G401 (cell line): Measurements from ENCODE around the gene DNMT3B. TPM values are rescaled to one million over a fixed set of nuclear protein-coding genes. Genes with fewer than 3 reads are reported as not detected.
A peak's percentile ranks its signal among the peaks of the same experiment; 100 is the strongest.
"Not testable (repeated sequence)": the region's sequence is repeated elsewhere in the genome, so short reads cannot be mapped to it uniquely, and the experiment has no call there.

Experiments used
- DNase-seq: peaks from one replicate; pipeline ENCODE4 v3.0.0-alpha.2; 2015; ENCODE audit warnings: low spot score
- in situ Hi-C: cut with HindIII; loops from 2 replicates; pipeline ENCODE4 v1.10.0; 2016; ENCODE audit warnings: low sequenced_read_pairs, mixed read lengths
- total RNA-seq: library from RNA; depleted of rRNA; stranded (reverse); fragments of >200 nt; shearing (Covaris generic); gene quantifications from 2 replicates; pipeline ENCODE4 v1.2.3, GENCODE V29; 2014

DNMT3B gene
- total RNA-seq, 1 experiment from 2014 or later: 29.1 TPM

DNA sequence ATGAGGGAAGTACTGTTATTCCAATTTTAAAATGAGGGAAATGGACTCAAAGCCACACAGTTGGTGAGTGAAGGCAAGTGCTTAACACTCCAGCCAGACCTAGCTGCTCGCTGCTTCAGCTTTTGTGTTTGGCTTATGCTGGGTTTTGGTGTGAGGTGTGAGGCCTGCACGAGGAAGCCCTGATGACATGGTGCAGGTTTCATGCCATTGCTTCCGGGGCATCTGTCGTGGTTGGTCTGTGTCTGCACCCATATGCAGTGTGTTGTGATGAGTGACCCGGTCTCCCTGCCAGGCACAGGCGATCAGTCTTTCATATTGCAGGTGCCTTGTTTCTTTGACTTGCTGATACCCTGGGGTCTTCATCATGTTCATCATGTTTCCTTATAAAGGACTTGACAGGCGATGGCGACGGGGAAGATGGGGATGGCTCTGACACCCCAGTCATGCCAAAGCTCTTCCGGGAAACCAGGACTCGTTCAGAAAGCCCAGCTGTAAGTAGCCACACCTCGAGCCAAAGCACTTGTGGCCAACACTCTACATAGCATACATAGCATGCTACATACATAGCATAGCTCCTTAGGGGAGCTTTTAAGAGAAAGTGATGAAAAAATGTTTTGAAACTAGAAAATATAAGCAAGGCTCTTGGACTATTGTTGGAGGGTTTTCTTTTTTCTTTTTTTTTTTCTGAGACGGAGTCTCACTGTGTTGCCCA, 22.3 kb downstream of the DNMT3B start:
- in situ Hi-C loops: loop anchor here (25.0 kb wide), 1 partner anchor 97 kb away; no protein-coding TSS in a partner anchor
- no peak for DNase-seq

DNA sequence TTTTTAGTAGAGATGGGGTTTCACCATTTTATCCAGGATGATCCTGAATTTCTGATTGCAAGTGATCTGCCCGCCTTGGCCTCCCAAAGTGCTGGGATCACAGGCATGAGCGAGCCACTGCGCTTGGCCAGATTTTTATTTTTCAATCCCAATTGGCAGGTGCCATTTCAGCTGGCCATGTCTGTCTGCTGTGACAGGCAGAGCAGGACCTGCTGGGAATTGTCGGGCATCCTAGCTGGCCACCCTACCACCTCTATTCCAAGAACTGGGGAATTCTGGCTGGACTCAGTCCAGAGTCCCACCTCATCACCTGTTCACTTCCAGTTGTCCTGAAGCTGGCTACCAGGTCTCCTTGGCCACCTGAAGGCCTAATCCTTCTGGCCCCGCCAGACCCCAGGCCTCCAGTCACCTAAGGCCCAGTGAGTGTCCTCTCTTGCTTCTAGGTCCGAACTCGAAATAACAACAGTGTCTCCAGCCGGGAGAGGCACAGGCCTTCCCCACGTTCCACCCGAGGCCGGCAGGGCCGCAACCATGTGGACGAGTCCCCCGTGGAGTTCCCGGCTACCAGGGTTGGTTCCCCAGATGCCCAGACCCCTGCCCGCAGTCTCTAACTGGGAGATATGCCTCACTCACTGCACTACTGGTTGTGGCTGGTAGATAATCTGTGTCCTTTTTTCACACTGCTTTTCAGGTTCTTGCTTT, 24.0 kb downstream of the DNMT3B start:
- in situ Hi-C loops: loop anchor here (25.0 kb wide), 1 partner anchor 99 kb away; no protein-coding TSS in a partner anchor
- DNase-seq: no peak

DNA sequence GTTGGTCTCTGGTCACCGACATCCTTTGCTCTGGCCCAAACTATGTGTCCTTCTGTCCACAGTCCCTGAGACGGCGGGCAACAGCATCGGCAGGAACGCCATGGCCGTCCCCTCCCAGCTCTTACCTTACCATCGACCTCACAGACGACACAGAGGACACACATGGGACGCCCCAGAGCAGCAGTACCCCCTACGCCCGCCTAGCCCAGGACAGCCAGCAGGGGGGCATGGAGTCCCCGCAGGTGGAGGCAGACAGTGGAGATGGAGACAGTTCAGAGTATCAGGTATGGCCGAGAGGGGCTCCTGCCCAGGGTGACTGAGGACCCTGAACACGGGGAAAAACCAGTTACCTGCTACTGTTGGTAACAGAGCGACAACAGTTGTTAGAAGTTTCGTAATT, 25.0 kb downstream of the DNMT3B start:
- no peak for DNase-seq
- in situ Hi-C loops: loop anchor here (25.0 kb wide), 1 partner anchor 100 kb away; no protein-coding TSS in a partner anchor

DNA sequence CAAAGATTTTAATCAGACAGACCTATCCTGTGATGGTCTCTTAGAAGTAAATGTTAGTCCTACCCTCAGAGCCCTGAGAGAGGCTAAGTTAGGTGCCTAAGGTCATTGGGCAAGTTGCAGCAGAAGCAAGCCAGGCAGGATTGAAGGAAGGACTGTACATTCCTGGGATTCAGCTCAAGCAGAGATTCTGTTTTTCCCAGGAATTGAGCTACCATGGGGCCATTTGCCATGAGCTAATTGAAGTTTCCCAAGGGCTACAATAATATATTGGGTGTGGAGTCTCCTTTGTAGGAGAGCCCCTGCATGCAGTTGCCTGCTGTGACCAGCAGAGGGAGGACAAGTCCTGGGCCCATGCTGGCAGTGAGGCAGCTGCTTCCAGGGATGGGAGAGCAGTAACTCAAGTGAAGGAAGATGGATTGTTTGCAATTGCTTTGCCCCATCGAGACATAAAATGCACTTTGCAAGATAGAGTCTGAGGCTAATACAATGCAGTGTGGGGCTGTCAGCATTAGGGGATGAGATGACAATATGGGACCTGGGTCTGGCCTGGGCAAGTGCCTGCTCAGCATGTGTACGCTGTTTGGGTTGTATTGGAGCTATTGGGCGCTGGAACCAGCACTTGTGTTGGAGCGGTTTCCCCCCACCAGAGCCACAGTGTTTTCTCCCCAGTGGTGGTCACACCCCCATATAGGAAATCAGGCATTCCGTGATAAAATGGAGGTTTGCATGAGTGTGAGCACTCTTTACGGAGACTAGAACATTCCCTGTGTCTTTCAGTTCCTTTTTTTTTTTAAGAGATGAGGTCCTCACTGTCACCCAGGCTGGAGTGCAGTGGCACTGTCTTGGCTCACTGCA, 27.9 kb downstream of the DNMT3B start:
- in situ Hi-C loops: loop anchor here (25.0 kb wide), 1 partner anchor 103 kb away; no protein-coding TSS in a partner anchor
- DNase-seq: peak; percentile 80

DNA sequence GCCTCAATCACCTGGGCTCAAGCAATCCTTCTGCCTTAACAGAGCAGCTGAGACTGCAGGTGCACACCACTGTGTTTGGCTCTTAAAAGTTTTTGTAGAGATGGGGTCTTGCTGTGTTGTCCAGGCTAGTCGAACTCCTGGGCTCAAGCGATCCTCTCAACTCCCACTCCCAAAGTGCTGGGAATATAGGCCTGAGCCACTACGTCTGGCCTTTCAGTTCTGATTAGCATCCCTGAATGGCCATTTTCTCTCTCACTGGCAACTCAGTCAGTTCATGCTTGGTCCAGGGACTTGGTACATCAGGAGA, 28.5 kb downstream of the DNMT3B start:
- in situ Hi-C loops: loop anchor here (25.0 kb wide), 1 partner anchor 103 kb away; no protein-coding TSS in a partner anchor
- DNase-seq: no peak

DNA sequence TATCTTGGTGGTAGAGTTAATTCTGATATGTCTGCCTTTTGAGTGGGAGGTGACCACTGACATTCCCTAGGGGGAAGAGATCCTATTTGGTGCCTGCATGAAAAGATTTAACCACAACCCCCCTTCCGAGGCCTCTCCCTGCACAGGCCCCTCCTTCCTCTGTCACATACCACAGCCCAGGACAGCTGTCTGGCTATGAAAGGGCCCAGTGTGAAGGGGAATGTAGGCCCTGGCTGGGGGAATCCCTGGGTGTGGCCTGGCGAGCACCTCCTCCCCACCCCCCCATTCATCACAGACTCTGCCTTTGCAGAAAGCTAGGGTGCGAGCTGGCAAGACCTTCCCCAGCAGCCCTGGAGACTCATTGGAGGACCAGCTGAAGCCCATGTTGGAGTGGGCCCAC, 30.1 kb downstream of the DNMT3B start:
- in situ Hi-C loops: loop anchor here (25.0 kb wide), 1 partner anchor 105 kb away; no protein-coding TSS in a partner anchor
- DNase-seq: no peak

DNA sequence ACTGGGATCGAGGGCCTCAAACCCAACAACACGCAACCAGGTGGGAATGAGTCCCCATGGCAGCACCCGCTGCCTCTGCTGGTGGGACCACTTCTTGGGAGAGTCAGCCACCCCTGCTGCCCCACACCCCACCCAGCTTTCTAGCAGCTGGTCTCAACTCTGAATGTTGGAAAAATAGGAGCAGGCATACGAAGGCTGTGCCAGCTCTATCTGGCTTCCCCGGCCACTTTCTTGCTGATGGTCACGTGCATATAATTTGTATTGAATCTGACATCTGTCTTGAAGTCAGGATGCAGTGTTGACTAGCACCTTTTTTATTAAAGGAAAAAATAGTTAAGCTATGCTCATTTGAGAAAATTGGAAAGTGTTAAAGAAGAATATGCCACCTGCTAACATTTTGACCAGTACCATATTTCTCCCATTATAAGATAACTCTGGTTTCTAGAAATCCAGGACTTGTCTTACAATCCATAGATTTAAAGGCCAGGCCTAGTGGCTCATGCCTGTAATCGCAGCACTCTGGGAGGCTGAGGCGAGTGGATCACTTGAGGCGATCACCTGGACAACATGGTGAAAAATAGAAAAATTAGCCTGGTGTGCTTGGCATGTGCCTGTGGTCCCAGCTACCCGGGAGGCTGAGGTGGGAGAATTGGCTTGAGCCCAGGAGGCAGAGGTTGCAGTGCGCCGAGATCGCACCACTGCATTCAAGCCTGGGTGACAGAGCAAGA, 30.7 kb downstream of the DNMT3B start:
- no peak for DNase-seq
- in situ Hi-C loops: loop anchor here (25.0 kb wide), 1 partner anchor 106 kb away; no protein-coding TSS in a partner anchor

DNA sequence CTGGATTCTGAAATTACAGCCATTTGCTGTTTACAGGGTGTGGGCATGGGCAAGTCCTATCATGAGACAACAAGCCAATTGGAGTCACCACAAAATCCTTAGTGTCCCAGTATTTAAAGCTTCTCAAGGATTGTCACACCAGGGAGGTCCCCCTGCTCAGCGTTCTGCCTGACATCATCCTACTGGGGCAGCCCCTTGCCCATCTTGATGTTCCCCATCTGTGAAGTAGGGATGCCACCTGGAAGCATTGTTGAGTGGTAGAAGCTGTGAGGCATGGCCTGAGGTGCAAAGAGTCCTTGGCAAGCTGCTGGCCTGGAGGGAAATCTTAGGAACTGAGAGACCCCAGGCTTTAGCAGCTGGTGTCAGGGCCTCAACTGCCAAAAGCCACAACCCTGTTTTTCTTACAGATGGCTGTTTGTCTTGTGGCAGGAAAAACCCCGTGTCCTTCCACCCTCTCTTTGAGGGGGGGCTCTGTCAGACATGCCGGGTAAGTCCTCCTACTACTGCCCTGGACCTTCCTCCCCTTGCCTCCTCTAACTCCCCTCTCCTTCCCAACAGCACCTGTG, 34.3 kb downstream of the DNMT3B start:
- in situ Hi-C loops: loop anchor here (25.0 kb wide), 1 partner anchor 109 kb away; no protein-coding TSS in a partner anchor
- no peak for DNase-seq

DNA sequence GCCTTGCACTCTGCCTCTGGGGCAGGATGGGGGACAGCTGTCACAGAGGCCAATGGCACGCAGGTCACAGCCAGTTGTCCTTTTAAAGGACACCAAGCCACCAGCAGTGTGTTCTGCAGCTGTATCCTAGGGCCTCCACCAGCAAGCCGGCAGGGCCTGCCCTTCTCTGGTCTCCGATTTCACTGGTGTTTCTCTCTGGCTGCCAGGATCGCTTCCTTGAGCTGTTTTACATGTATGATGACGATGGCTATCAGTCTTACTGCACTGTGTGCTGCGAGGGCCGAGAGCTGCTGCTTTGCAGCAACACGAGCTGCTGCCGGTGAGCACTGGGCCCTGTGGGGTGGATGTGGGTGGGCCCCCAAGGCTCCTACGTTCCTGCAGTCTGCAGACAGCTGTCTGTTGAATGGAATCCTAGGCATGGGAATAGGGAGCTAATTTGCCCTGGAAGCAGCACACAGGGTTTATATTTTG, 34.8 kb downstream of the DNMT3B start:
- in situ Hi-C loops: loop anchor here (25.0 kb wide), 1 partner anchor 110 kb away; no protein-coding TSS in a partner anchor
- DNase-seq: no peak

DNA sequence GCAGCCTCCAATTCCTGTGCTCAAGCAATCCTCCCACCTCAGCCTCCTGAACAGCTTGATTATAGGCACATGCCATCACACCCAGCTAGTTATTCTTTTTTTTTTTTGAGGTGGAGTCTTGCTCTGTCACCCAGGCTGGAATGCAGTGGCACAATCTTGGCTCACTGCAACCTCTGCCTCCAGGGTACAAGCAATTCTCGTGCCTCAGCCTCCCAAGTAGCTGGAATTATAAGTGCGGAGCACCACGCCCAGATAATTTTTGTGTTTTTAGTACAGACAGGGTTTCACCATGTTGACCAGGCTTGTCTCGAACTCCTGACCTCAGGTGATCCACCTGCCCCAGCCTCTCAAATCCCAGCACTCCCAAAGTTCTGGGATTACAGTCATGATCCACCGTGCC, 35.4 kb downstream of the DNMT3B start:
- DNase-seq: not testable (repeated sequence)
- in situ Hi-C loops: loop anchor here (25.0 kb wide), 1 partner anchor 110 kb away; no protein-coding TSS in a partner anchor

DNA sequence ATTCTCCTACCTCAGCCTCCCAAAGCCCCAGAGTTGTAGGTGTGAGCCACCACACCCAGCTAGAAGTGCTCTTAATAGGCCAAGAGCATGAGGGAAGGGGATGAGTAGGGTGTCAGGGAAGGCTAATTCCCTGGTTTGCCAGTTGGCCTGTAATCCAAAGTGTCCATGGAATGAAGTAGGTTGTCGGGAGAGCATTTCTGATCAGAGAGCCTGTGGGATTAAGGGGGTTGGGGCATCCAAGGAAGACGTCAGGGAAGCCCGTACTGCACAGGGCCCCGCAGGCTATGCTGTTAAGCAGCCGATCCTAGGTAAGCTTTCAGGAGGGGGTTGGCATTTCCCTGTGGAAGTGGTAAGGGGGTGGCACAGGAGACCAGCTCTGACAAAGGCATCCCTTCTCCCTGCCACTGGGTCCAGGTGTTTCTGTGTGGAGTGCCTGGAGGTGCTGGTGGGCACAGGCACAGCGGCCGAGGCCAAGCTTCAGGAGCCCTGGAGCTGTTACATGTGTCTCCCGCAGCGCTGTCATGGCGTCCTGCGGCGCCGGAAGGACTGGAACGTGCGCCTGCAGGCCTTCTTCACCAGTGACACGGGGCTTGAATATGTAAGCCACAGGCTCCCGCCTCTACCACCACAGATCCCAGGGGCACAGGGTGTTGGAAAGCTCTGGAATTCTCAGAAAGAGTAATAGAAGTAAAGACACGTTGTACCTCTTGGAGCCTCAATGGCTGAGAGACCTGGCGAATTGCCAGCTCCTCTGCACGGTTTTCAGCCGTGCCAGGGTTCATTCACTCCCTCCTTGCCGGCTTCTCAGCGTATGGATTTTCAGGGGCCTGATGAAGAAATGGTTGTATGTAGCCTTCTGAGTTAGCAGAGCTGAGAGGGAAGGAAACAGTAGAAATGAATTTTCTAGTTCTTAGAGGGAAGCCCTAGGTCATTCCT, 36.1 kb downstream of the DNMT3B start:
- no peak for DNase-seq
- in situ Hi-C loops: loop anchor here (25.0 kb wide), 1 partner anchor 111 kb away; no protein-coding TSS in a partner anchor

DNA sequence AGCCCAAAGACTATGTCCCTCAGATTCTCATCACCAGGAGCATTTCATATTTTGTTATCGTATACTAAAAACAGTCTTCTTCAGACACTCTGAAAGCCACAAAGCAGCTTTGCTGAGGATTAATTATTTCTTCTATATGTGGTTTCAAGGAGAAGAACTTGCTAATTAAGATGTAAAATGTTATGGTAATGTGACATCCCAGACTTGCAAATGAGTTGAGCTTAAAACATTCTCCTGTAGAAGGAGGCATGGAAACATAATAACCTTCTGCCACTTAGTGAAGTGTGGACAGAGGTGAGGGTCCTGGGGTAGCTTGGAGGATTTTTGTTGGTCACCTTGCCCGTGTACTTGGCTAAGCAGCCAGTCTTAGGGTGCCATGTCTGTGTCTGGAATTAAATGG, 40.9 kb downstream of the DNMT3B start:
- DNase-seq: no peak
- in situ Hi-C loops: no loop called here

DNA sequence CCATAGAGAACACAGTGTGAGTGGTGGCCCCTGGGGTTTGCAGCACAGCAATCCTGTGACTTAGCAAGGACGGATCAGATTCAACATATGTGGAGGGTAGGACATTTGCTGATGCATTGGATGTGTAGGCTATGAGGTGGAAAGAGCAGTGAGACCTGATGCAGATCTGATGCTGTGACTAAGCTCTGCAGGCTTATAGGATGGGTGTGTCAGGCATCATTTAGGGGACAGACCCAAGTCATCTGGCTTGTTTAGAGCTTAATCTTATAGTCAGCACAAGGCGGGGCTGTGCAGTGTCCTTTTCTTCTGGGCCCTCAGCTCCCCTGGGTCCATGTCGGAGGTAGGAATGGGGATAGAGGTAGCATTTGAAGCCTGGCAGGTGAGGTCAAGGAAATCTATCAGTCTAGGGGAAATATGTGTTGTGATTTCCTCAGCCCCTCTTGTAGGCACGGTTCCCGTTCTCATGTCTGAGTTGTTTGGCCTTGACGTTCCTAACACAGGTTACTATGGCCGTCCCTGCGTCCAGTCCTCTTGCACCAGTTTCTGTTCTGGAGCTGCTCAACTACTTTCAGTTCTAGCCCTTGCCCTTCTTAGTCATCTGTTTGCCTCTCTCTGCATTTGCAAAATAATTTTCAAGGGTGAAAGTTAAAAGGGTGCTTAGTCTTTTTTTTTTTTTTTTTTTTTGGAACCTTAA, 42.0 kb downstream of the DNMT3B start:
- DNase-seq: no peak
- in situ Hi-C loops: no loop called here

DNA sequence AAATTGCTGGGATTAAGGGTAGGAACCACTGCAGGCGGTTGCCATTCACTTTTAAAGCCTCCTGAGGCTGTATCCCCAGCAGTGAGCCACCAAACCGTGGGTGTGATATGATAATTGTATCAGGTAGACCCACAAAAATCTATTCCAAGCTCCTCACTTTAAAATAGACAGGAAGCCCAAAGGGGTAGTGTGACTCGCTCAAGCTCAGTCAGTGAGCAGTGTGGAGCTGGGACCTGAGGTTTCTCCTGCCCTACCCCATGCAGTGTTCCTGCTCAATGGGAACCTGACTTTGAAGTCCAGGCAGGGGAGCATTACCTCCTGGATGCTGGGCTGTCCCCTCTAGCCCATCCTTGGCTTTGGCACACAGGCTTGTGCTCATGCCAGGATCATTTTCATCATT, 42.6 kb downstream of the DNMT3B start:
- no peak for DNase-seq
- in situ Hi-C loops: no loop called here

DNA sequence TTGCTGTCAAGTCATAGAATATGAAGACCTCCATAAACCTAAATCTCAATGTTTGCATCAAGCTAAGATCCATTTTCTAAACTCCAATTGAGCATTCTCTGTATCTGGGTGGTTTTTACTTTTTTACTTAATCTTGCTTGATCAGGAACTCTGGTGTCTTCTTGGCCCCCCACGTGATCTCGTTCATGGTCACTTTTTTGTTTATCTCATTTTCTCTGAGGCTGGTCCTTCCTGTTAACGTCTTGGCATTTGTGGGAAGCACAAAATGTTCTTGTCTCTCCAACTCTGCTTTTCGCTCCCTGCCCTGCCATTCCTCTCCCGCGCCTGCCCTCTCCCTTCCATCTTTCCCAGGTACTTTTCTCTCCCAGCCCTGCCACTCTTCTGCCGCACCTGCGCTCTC, 43.5 kb downstream of the DNMT3B start:
- in situ Hi-C loops: no loop called here
- no peak for DNase-seq

DNA sequence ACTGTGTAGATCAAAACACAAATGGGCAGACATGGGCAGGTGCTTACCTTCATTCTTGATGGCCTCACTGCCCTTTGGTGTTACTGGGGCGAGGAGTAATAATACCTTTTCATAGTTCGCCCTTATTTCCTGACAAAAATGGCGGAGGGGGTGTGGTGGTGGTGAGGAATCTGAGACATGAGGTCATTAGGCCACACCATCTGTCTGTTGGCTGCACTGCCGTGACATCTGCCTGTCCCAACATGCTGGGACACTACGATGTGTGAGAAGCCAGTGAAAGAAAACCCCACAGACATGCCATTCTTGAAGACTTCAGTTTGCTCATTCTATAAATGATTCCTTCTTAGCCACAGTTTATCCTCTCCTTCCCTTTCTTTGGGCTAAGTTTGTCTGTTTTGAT, 44.2 kb downstream of the DNMT3B start:
- in situ Hi-C loops: no loop called here
- DNase-seq: no peak

DNA sequence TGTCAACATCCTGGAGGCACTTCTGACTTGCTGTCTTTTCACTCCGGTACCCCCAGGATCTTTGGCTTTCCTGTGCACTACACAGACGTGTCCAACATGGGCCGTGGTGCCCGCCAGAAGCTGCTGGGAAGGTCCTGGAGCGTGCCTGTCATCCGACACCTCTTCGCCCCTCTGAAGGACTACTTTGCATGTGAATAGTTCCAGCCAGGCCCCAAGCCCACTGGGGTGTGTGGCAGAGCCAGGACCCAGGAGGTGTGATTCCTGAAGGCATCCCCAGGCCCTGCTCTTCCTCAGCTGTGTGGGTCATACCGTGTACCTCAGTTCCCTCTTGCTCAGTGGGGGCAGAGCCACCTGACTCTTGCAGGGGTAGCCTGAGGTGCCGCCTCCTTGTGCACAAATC, 45.5 kb downstream of the DNMT3B start:
- no peak for DNase-seq

More for the DNA sequence above, 45.5 kb downstream of the DNMT3B start:
- in situ Hi-C loops: no loop called here
